GM12892 (cell line): ENCODE measurements around the gene SH3TC2.

Experiments
- DNase-seq: peaks from one replicate; pipeline ENCODE4 v3.0.0; 2011; ENCODE audit not compliant: insufficient read length
- FAIRE-seq: peaks from 2 replicates; lab custom pipeline; 2011; peaks lifted over from hg19 to GRCh38; lab: Jason Lieb, UNC
- POLR2A ChIP-seq: IDR thresholded peaks from 2 replicates; pipeline ENCODE4 v1.6.1; 2011; ENCODE audit warnings: low read depth, low read length, control low read depth
- POLR2AphosphoS5 ChIP-seq: IDR thresholded peaks from 2 replicates; pipeline ENCODE4 v1.6.1; 2011; ENCODE audit warnings: low read depth, low read length, control low read depth
- TAF1 ChIP-seq: IDR thresholded peaks from 2 replicates; pipeline ENCODE4 v1.6.1; 2011; ENCODE audit warnings: low read depth, mild to moderate bottlenecking, control low read depth, low read length, borderline replicate concordance

The SH3TC2 gene

DNA sequence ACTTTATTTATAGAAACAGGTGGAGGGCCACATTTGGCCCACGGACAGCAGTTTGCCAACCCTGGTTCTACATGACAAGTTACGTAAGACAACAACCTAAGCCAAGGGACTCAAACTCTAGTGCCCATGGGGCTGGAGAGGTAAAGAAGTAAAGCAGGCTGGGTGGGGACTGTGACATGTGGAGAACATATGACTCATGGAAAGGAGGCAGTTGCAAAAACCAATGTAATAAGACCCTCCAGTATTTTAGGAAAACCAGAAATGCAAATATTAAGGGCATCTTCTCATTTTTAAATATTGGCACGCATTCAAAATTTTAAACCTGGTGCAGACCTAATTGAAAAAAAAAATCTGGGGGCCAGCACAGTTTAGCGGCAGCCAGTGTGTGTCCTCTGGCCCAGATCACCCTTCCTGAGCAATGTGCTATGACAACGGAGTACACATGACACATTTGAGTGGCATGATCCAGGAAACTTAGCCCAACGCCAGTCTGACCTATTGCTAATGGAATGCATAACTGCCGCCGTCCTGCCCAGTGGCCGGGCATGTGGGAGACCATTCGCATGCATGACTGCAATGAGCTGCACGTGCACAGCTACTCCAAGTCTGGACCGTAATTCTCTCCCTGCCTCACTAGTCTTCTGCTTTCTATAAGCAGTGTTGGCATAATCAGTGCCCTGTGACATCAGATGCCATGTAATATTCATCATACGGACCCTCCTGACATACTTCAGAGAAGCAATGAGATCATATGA is 97.2 kb downstream of the SH3TC2 start:
- no peak for TF ChIP-seq TAF1
- no peak for TF ChIP-seq POLR2A
- TF ChIP-seq POLR2AphosphoS5: no peak
- FAIRE-seq: no peak
- DNase-seq: no peak

DNA sequence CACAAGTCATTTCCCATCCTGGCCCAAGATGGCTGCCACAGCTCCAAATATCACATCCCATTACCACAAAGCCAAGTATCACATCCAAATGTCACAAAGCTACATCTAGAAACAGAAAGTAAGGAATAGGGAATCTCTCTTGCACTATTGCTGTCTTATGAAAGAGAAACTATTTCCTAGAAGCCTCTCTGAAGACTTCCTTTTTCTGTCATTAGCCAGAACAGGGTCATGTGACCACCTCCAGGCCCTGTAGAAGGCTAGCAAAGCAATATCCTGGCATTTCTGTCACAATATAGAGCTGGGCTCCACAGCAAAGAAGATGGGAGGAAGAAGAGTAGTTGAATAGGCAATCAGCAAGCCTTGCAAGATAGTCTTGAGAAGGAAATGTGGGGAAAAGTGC is 99.2 kb downstream of the SH3TC2 start:
- no peak for DNase-seq
- no peak for TF ChIP-seq TAF1
- TF ChIP-seq POLR2A: no peak
- TF ChIP-seq POLR2AphosphoS5: no peak
- no peak for FAIRE-seq

DNA sequence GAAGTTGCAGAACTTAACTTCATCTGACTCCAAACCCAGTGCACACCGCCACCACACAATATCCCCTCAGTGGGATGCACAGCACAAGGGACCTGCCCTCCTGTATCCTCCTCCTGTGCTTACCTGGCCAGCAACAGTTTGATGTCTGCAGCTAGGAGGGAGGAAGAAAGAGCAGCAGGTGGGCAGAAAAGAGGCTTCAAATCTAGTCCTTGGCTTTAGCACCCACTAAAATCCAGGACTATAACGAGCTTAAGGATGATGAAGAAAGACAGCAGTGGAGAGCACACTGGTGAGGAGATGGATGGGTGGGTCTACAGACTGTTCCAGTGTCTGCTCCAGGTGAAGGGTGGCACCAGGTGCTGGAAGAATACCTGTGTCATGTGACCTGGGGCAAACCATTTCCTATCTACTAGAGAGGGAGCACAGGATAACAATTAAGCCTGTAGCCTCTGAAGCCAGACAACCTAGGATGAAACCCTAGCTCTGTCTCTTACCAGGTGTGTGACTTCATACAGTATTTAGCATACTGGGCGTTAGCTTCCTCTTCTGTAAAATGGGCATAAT is 100.0 kb downstream of the SH3TC2 start:
- TF ChIP-seq POLR2A (no peak), TAF1 (no peak), POLR2AphosphoS5 (no peak)
- DNase-seq (no peak), FAIRE-seq (no peak)

DNA sequence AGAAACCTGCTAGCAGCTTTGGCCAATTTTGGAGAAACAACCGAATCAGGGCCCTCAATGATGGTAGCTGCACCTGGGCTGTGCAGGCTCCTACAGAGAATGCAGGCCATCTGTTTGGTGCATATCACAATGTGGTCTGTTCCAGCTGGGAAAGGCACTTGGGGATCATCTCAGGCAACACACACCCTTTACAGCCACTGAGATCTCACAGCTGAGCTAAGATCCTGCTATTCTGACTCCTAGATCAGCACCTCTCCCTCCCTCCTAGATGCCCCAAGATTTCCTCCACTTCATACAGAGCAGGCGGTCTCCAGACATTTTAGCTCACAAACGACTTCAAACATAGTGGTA is 100.7 kb downstream of the SH3TC2 start:
- FAIRE-seq (no peak), DNase-seq (no peak)
- TF ChIP-seq POLR2A (no peak), POLR2AphosphoS5 (no peak), TAF1 (no peak)

DNA sequence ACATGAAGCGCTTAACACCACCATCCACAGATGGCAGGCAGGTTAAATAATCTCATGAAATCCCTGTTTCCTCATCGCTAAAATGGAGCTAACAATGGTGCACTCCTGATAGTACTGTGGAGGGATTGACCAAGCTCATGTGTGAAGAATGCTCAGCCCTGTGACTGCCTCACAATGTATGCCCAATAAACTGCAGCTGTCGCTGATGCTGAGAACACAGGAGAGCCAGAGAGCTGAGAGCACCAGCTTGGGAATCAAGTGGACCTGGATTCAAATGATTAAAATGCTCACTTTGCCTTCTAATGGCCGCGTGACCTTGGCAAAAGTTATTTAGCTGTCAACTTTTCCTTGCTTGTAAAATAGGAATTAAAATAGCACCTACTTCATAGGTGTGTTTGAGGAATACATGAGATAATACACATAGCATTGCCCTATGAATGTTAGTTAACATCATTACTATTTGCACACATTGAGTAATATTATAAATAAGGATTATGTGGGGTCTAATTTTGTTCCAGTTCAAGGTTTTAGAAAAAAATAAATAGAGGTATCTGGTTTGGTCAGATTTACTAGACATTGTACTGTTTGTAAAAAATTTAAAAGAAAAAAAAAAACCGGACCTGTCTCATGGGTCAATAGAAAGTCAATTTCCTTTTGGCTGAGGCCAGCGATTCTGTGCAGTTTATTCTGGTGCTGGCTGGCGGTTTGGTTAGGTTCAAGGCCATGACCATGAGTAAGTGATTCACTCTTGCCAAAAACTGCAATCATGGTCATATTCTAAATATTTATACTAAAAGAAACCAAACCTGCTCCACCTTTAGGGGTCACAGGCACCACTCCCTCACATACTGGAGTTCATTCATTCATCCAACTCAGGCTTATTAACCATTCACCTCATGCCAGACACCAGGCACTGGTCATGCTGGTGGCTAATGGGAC is 101.3 kb downstream of the SH3TC2 start:
- no peak for FAIRE-seq
- DNase-seq: no peak
- TF ChIP-seq POLR2AphosphoS5 (no peak), POLR2A (no peak), TAF1 (no peak)

DNA sequence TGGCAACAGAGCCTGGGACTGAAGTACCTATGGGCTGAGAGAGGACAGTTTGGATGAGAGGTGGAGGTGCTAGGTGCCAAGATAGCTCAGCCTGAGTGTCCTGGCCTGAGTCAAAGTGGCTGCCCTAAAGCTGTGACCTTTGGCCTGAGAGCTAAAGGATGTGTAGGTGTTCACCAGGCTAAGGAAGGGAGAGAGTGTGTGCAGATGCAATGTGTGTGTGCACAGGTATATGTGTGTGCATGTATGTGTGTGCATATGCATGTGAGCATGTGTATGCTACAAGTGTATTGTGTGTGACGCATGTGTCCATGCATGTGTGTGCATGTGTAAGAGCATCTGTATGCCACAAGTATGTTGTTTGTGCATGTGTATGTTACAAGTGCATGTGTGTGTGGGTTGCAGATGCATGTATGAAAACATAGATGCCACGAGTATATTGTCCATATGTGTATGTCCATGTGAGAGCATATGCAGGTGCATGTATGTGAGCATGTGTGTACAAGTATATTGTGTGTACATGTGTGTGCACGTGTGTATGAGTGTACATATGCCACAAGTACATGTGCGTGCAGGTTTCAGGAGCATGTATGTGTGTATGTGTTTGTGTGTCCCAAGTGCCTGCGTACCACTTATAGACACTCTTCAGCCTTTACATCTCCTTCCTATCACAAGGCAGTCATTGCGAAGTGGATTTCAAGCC is 102.6 kb downstream of the SH3TC2 start:
- FAIRE-seq: no peak

DNA sequence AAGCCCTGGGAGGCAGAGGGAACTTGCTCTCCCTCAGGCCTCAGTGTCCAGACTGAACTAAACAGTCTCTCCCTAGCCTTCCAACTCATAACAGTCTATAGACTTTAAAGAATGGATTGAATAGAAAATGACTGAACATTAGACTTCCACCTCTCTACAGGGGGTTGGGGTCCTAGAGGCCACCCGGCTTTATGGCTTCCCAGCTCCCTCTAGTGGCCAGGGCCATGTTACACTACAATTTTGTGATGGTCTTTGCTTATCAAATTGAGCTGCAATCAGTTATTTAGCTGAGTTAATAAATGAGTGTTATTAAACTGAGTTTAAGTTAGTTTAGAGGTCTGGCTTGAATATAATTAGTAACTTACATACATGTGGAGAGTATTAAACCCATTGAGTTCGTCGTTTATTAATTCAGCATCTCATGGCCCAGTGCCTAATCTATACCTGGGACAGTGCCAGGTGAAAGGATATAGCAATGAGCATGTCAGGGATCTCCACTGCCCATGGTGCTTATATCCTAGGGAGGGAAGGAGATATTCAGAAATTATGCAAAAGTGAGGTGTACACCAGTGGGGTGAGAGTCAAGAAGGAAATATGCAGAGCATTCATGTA is 105.2 kb downstream of the SH3TC2 start:
- TF ChIP-seq POLR2A: no peak
- TF ChIP-seq TAF1: no peak
- TF ChIP-seq POLR2AphosphoS5: no peak
- DNase-seq (peak; percentile 27), FAIRE-seq (peak; percentile 53)

More for the DNA sequence above, 102.6 kb downstream of the SH3TC2 start:
- no peak for DNase-seq
- TF ChIP-seq POLR2AphosphoS5: no peak
- TF ChIP-seq POLR2A: no peak
- TF ChIP-seq TAF1: no peak

DNA sequence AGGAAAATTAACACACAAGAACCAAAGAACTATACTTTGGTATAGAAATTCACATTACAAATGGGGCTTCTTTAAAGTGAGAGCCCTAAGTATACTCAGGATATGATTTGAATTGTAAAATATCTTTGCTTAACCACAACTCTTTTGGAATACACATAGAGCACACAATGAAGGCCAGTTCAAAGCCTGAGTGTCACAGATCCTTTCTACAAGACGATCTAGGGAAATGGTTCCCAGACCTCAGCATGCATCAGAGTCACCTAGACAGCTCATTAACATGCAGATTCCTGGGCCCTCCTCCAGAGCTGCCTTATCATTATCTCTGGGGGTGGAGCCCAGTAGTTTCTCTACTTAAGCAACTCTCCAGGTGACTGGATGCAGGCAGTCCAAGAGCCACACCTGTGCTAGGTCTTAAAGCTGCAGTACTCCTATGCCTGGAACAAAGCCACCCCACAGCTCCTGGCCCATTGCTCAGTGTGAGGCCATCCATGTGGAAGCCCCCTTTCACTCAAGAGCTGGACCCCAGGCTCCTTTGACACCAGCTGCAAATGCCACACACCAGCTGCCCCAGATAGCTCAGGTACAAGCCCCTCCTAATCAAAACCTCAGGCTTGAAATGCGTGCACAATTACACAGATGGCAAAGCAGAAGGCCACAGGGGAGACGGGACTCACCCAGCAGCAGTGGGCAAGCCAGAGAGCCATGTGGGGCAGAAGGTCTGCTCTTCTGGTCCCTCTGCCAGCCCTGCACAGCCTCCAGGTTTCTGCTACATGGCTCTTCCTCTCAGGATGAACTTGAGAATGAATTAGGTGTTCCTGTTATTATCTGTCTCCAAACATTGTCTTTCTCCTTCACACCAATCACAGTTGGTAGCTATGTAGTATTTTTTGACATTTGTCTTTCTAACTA is 106.1 kb downstream of the SH3TC2 start:
- no peak for TF ChIP-seq TAF1
- no peak for TF ChIP-seq POLR2AphosphoS5
- TF ChIP-seq POLR2A: no peak
- no peak for DNase-seq
- FAIRE-seq: no peak
